ENCODE measurements around the gene TCAP. TPM values are rescaled to one million over a fixed set of nuclear protein-coding genes. Genes with fewer than 3 reads are reported as not detected.
A peak's percentile ranks its signal among the peaks of the same experiment; 100 is the strongest.

The TCAP gene
- total RNA-seq, 1 experiment from 2014 or later, result 0.91 TPM

GRCh38 chr17:39661744-39662541 lies 3.2 kb upstream of the TCAP start:
- no peak for DNase-seq (ENCODE audit: low read depth)
- in situ Hi-C loops (cut with HindIII; ENCODE audit: low pct_unique_long_range_greater_than_20kb, low sequenced_read_pairs), result no loop called here

- peak; percentile 44 for DNase-seq (ENCODE audit: low read depth)
- in situ Hi-C loops (cut with HindIII; ENCODE audit: low pct_unique_long_range_greater_than_20kb, low sequenced_read_pairs), result no loop called here
Observed at GRCh38 chr17:39662551-39663339, 2.4 kb upstream of the TCAP start.

GRCh38 chr17:39663340-39663687 lies 1.8 kb upstream of the TCAP start:
- no peak for DNase-seq (ENCODE audit: low read depth)
- in situ Hi-C loops (cut with HindIII; ENCODE audit: low pct_unique_long_range_greater_than_20kb, low sequenced_read_pairs), result no loop called here

DNA sequence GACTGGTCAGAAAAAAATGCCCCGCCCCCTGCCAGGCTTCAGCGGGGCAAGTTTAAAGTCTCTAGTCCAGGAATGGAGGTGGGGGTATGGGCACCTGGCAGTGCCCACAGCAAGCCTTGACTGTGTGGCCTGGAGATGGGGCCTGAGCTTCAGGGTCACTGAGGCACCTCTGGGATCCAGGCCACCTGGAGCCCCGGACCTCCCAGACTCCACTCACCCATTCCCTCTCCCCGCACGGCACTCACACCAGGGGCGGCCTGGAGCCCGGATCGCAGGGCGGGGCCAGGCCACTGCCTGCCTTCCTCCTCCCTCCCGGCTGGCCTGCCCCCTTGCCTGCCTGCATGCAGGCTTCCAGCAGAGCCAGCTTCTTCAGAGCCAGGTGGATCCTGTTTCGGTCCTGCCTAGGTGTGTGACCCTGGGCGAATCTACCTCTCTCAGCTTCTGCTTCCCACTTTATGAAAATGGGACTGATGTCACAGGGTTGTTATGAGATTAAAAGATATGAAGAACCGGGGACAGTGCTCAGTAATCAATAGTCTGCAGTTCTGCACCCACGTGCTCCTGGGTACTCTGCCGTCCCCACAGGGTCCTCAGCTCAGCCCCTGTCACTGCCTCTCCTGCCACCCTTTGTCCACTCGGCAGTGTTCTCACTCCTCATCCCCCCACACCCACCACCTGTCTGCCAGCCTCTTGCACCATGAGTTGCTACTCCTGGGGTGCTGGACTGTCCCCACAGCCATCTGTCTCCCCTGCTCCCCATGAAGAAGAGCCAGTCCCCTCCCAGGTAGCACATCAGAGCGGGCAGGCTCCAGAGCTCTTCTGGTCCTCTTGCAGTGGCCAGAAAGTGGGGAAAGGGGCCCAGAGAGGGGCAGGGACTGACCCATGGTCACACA lies 1.2 kb upstream of the TCAP start:
- in situ Hi-C loops (cut with HindIII; ENCODE audit: low pct_unique_long_range_greater_than_20kb, low sequenced_read_pairs), result no loop called here
- peak; percentile 75 for DNase-seq (ENCODE audit: low read depth)

DNA sequence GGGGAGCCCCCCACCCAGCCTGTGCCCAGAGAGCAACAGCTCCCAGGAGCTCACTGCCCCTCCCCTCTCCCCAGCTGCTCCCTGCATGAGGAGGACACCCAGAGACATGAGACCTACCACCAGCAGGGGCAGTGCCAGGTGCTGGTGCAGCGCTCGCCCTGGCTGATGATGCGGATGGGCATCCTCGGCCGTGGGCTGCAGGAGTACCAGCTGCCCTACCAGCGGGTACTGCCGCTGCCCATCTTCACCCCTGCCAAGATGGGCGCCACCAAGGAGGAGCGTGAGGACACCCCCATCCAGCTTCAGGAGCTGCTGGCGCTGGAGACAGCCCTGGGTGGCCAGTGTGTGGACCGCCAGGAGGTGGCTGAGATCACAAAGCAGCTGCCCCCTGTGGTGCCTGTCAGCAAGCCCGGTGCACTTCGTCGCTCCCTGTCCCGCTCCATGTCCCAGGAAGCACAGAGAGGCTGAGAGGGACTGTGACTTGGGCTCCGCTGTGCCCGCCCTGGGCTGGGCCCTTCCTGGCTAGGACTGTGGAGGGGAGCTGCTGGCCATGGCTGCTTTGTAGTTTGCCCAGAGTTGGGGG lies 584 bp downstream of the TCAP start:
- no peak for DNase-seq (ENCODE audit: low read depth)
- in situ Hi-C loops (cut with HindIII; ENCODE audit: low pct_unique_long_range_greater_than_20kb, low sequenced_read_pairs), result no loop called here

- in situ Hi-C loops (cut with HindIII; ENCODE audit: low pct_unique_long_range_greater_than_20kb, low sequenced_read_pairs), result no loop called here
- no peak for DNase-seq (ENCODE audit: low read depth)
Observed at GRCh38 chr17:39666231-39666600, 1.1 kb downstream of the TCAP start.

GRCh38 chr17:39666601-39667261 lies 1.6 kb downstream of the TCAP start:
- in situ Hi-C loops (cut with HindIII; ENCODE audit: low pct_unique_long_range_greater_than_20kb, low sequenced_read_pairs), result no loop called here
- DNase-seq (ENCODE audit: low read depth), result no peak

DNA sequence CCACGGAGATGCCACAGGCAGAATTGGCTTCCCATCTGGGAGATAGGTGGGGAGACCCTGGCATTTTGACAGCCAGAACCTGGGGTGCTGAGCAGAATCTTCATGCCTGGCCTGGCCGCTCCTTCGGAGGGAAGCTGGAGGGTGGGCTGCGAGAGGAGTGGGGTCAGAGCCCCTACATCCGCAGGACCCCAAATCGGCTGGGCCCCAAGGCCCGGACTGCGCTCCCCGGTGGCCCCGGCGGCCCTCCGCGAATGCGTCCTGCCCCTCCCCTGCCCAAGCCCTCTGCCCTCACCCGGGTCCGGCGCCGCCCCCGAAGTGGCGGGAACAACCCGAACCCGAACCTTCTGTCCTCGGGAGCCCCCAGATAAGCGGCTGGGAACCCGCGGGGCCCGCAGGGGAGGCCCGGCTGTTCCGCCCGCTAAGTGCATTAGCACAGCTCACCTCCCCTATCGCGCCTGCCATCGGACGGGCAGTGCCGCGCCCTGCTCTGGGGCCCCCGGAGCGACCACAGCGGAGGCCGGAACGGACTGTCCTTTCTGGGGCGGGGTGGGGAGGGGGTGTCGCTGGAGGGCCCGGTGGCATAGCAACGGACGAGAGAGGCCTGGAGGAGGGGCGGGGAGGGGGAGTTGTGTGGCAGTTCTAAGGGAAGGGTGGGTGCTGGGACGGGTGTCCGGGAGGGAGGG lies 2.3 kb downstream of the TCAP start:
- in situ Hi-C loops (cut with HindIII; ENCODE audit: low pct_unique_long_range_greater_than_20kb, low sequenced_read_pairs), result no loop called here
- DNase-seq (ENCODE audit: low read depth), result no peak

- in situ Hi-C loops (cut with HindIII; ENCODE audit: low pct_unique_long_range_greater_than_20kb, low sequenced_read_pairs), result no loop called here
- DNase-seq (ENCODE audit: low read depth), result no peak
Observed at GRCh38 chr17:39667945-39668924, 3.1 kb downstream of the TCAP start, which contains the start of gene PNMT. Gene PNMT (plus strand): TSS chr17:39668453. CDS start chr17:39668476, 23 bp downstream.

DNA sequence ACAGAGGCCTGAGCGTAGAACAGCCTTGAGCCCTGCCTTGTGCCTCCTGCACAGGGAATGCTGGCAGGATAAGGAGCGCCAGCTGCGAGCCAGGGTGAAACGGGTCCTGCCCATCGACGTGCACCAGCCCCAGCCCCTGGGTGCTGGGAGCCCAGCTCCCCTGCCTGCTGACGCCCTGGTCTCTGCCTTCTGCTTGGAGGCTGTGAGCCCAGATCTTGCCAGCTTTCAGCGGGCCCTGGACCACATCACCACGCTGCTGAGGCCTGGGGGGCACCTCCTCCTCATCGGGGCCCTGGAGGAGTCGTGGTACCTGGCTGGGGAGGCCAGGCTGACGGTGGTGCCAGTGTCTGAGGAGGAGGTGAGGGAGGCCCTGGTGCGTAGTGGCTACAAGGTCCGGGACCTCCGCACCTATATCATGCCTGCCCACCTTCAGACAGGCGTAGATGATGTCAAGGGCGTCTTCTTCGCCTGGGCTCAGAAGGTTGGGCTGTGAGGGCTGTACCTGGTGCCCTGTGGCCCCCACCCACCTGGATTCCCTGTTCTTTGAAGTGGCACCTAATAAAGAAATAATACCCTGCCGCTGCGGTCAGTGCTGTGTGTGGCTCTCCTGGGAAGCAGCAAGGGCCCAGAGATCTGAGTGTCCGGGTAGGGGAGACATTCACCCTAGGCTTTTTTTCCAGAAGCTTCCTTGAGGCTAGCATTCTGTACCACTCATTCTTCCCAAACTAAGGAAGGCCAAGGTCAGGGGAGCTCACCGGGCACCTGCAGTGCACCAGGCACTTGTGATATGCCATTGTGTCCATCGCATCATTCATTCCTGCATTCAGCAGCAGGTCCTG lies 5.0 kb downstream of the TCAP start:
- in situ Hi-C loops (cut with HindIII; ENCODE audit: low pct_unique_long_range_greater_than_20kb, low sequenced_read_pairs), result no loop called here

GRCh38 chr17:39670746-39671145 lies 5.6 kb downstream of the TCAP start:
- no peak for DNase-seq (ENCODE audit: low read depth)
- in situ Hi-C loops (cut with HindIII; ENCODE audit: low pct_unique_long_range_greater_than_20kb, low sequenced_read_pairs), result no loop called here

More for the DNA sequence above, 5.0 kb downstream of the TCAP start:
- no peak for DNase-seq (ENCODE audit: low read depth)

- in situ Hi-C loops (cut with HindIII; ENCODE audit: low pct_unique_long_range_greater_than_20kb, low sequenced_read_pairs), result no loop called here
- DNase-seq (ENCODE audit: low read depth), result no peak
Observed at GRCh38 chr17:39671651-39672521, 6.7 kb downstream of the TCAP start.

GRCh38 chr17:39672522-39673334 lies 7.6 kb downstream of the TCAP start:
- in situ Hi-C loops (cut with HindIII; ENCODE audit: low pct_unique_long_range_greater_than_20kb, low sequenced_read_pairs), result no loop called here
- DNase-seq (ENCODE audit: low read depth), result no peak
